H1 (cell line): ENCODE results near the gene GPC6. TPM values are rescaled to one million over a fixed set of nuclear protein-coding genes. Genes with fewer than 3 reads are reported as not detected.

Experiments used
- CTCF ChIA-PET: fragments of 300-600 bp; sonication (Branson Sonifier 250); formaldehyde crosslinking; loops from one replicate; lab custom pipeline; 2021; ENCODE audit not compliant: partially characterized antibody; lab: Charles Lee
- POLR2A ChIA-PET: fragments of 300-600 bp; sonication (Branson Sonifier 250); formaldehyde crosslinking; loops from one replicate; lab custom pipeline; 2021; ENCODE audit warnings: inconsistent platforms; ENCODE audit not compliant: partially characterized antibody; lab: Charles Lee
- DNase-seq, 2 experiments: peaks; one replicate each; pipeline versions ENCODE4 v3.0.0 to v3.0.0-alpha.2; 2010 to 2022; ENCODE audit warnings: low spot score in 2 of 2, low read depth in 1 of 2, mixed read lengths in 1 of 2
- FAIRE-seq: peaks from 2 replicates; lab custom pipeline; 2011; peaks lifted over from hg19 to GRCh38; lab: Jason Lieb, UNC
- H2AFZ ChIP-seq: 2 replicates; pipeline ENCODE4 v1.8.1; 2012; ENCODE audit warnings: low read length, inconsistent platforms
- H2AK5ac ChIP-seq: 2 replicates; pipeline ENCODE4 v1.6.1; 2013; ENCODE audit warnings: low read depth, low read length
- H2BK120ac ChIP-seq: replicated peaks from 2 replicates; pipeline ENCODE3; 2013; ENCODE audit warnings: low read depth, low read length, inconsistent platforms
- H2BK12ac ChIP-seq: 2 replicates; pipeline ENCODE4 v1.6.1; 2013; ENCODE audit warnings: low read depth, low read length
- H2BK15ac ChIP-seq: 2 replicates; pipeline ENCODE4 v1.6.1; 2013; ENCODE audit warnings: low read length
- H2BK20ac ChIP-seq: 2 replicates; pipeline ENCODE4 v1.6.1; 2013; ENCODE audit warnings: low read length
- H2BK5ac ChIP-seq: 2 replicates; pipeline ENCODE4 v1.6.1; 2013; ENCODE audit warnings: low read depth, low read length
- H3K14ac ChIP-seq: 2 replicates; pipeline ENCODE4 v1.6.1; 2013; ENCODE audit warnings: inconsistent platforms; ENCODE audit not compliant: insufficient read length
- H3K18ac ChIP-seq: 2 replicates; pipeline ENCODE4 v1.6.1; 2013; ENCODE audit warnings: low read length; ENCODE audit errors: extremely low read depth
- H3K23ac ChIP-seq: 2 replicates; pipeline ENCODE4 v1.6.1; 2013; ENCODE audit warnings: inconsistent platforms; ENCODE audit not compliant: insufficient read length
- H3K23me2 ChIP-seq: 2 replicates; pipeline ENCODE4 v1.6.1; 2013; ENCODE audit warnings: low read depth, low read length
- H3K27ac ChIP-seq: 2 replicates; pipeline ENCODE4 v1.6.1; 2011; ENCODE audit warnings: low read depth, low read length, inconsistent platforms
- H3K27me3 ChIP-seq, 4 experiments: replicated peaks in 1 of 4; 1 replicate in 1 of 4; 2 replicates in 3 of 4; pipeline versions ENCODE4 v1.6.1 to v1.8.1; 2011 to 2013; ENCODE audit warnings: low read length in 3 of 4, mild to moderate bottlenecking in 3 of 4, inconsistent platforms in 2 of 4, mixed read lengths in 2 of 4, moderate library complexity in 1 of 4; ENCODE audit not compliant: control insufficient read depth in 3 of 4, insufficient read depth in 3 of 4; ENCODE audit errors: extremely low read depth in 1 of 4
- H3K36me3 ChIP-seq, 4 experiments: 2 replicates each; pipeline versions ENCODE4 v1.6.1 to v1.8.1; 2011 to 2013; ENCODE audit warnings: mild to moderate bottlenecking in 4 of 4, low read length in 3 of 4, moderate library complexity in 2 of 4, control low read depth in 1 of 4, inconsistent platforms in 1 of 4; ENCODE audit not compliant: insufficient read depth in 4 of 4, control insufficient read depth in 2 of 4
- H3K4ac ChIP-seq: replicated peaks from 2 replicates; pipeline ENCODE3; 2013; ENCODE audit warnings: low read length, low read depth, mixed read lengths, inconsistent platforms; ENCODE audit not compliant: insufficient read length
- H3K4me1 ChIP-seq, 4 experiments: replicated peaks in 1 of 4; 1 replicate in 1 of 4; 2 replicates in 3 of 4; pipeline versions ENCODE4 v1.6.1 to v1.8.1; 2011 to 2013; ENCODE audit warnings: low read length in 3 of 4, inconsistent platforms in 2 of 4, mixed read lengths in 1 of 4; ENCODE audit not compliant: insufficient read depth in 4 of 4, control insufficient read depth in 3 of 4
- H3K4me2 ChIP-seq, 2 experiments: 2 replicates each; pipeline versions ENCODE4 v1.6.1 to v1.8.1; 2011 to 2013; ENCODE audit warnings: low read depth in 2 of 2, low read length in 2 of 2, control low read depth in 1 of 2, inconsistent platforms in 1 of 2, mild to moderate bottlenecking in 1 of 2; ENCODE audit not compliant: insufficient read depth in 1 of 2
- H3K4me3 ChIP-seq, 4 experiments: fragments of 200-600, 300-600 bp in 1 of 4; sonication (generic), shearing (Covaris generic), sonication (Bioruptor Twin) in 1 of 4; 2 replicates each; pipeline versions ENCODE4 v1.5.1 to v1.8.1; 2011 to 2016; ENCODE audit warnings: low read length in 4 of 4, low read depth in 3 of 4, control low read depth in 2 of 4, inconsistent platforms in 2 of 4, mild to moderate bottlenecking in 2 of 4, mixed read lengths in 1 of 4, moderate library complexity in 1 of 4; ENCODE audit not compliant: insufficient read depth in 2 of 4; ENCODE audit errors: extremely low read depth in 1 of 4
- H3K56ac ChIP-seq: replicated peaks from 2 replicates; pipeline ENCODE3; 2013; ENCODE audit warnings: low read depth, mild to moderate bottlenecking, mixed read lengths, low read length, inconsistent platforms; ENCODE audit not compliant: insufficient read length
- H3K79me1 ChIP-seq: 2 replicates; pipeline ENCODE4 v1.6.1; 2013; ENCODE audit warnings: low read depth, low read length, control low read depth
- H3K79me2 ChIP-seq, 2 experiments: 2 replicates each; pipeline versions ENCODE4 v1.6.1 to v1.8.1; 2012 to 2013; ENCODE audit warnings: low read length in 2 of 2, mild to moderate bottlenecking in 2 of 2, inconsistent platforms in 1 of 2; ENCODE audit not compliant: insufficient read depth in 2 of 2, control insufficient read depth in 1 of 2
- H3K9ac ChIP-seq, 4 experiments: replicated peaks in 1 of 4; 1 replicate in 1 of 4; 2 replicates in 3 of 4; pipeline versions ENCODE4 v1.6.1 to v1.8.1; 2011 to 2013; ENCODE audit warnings: low read depth in 3 of 4, low read length in 3 of 4, control low read depth in 2 of 4, mild to moderate bottlenecking in 2 of 4, moderate library complexity in 2 of 4, inconsistent platforms in 1 of 4; ENCODE audit errors: extremely low read depth in 1 of 4
- H3K9me3 ChIP-seq, 2 experiments: 2 replicates each; pipeline versions ENCODE4 v1.6.1 to v1.8.1; 2012 to 2013; ENCODE audit warnings: mild to moderate bottlenecking in 2 of 2, moderate library complexity in 2 of 2, control low read depth in 1 of 2, inconsistent platforms in 1 of 2, low read depth in 1 of 2, low read length in 1 of 2, mixed read lengths in 1 of 2; ENCODE audit not compliant: insufficient read depth in 2 of 2
- H4K20me1 ChIP-seq, 2 experiments: replicated peaks in 1 of 2; 2 replicates each; pipeline versions ENCODE3 to v1.8.1; 2011 to 2013; ENCODE audit warnings: inconsistent platforms in 2 of 2, low read length in 2 of 2, mild to moderate bottlenecking in 1 of 2; ENCODE audit not compliant: insufficient read depth in 2 of 2, control insufficient read depth in 1 of 2
- H4K5ac ChIP-seq: 2 replicates; pipeline ENCODE4 v1.6.1; 2013; ENCODE audit warnings: low read length, low read depth, mixed read lengths, inconsistent platforms; ENCODE audit not compliant: insufficient read length
- H4K8ac ChIP-seq: 2 replicates; pipeline ENCODE4 v1.8.0; 2013; ENCODE audit warnings: mild to moderate bottlenecking, moderate library complexity, low read length, inconsistent platforms; ENCODE audit not compliant: insufficient read depth; ENCODE audit errors: extremely low read depth
- H4K91ac ChIP-seq: replicated peaks from 2 replicates; pipeline ENCODE3; 2013; ENCODE audit warnings: low read length, mixed read lengths, inconsistent platforms; ENCODE audit not compliant: insufficient read length
- CBX5 ChIP-seq: fragments of 300-800, 300-1000 bp; sonication (generic); IDR thresholded peaks from 2 replicates; pipeline ENCODE4 v1.7.1; 2016; ENCODE audit warnings: antibody characterized with exemption, low read length, low read depth
- CEBPB ChIP-seq: IDR thresholded peaks from 2 replicates; pipeline ENCODE4 v1.6.1; 2012; ENCODE audit warnings: low read depth, low read length
- GTF2F1 ChIP-seq: IDR thresholded peaks from 2 replicates; pipeline ENCODE4 v1.6.1; 2012; ENCODE audit warnings: low read depth, low read length, improper control_type of control experiment, borderline replicate concordance
- JUND ChIP-seq: IDR thresholded peaks from 2 replicates; pipeline ENCODE4 v1.6.1; 2011; ENCODE audit warnings: mild to moderate bottlenecking, improper control_type of control experiment, low read length
- POLR2A ChIP-seq, 2 experiments: IDR thresholded peaks; 1 replicate in 1 of 2; 2 replicates in 1 of 2; pipeline ENCODE4 v1.6.1; 2011; ENCODE audit warnings: low read depth in 2 of 2, low read length in 2 of 2, mild to moderate bottlenecking in 2 of 2; ENCODE audit errors: control extremely low read depth in 1 of 2
- POU5F1 ChIP-seq: IDR thresholded peaks from 2 replicates; pipeline ENCODE4 v1.6.1; 2011; ENCODE audit warnings: low read depth, mild to moderate bottlenecking, low read length, moderate library complexity
- RAD21 ChIP-seq, 2 experiments: IDR thresholded peaks in 1 of 2; conservative IDR thresholded peaks in 1 of 2; 2 replicates each; pipeline ENCODE4 v1.6.1; 2011; ENCODE audit warnings: low read depth in 2 of 2, low read length in 2 of 2, improper control_type of control experiment in 1 of 2, inconsistent platforms in 1 of 2, mild to moderate bottlenecking in 1 of 2, moderate library complexity in 1 of 2
- RNF2 ChIP-seq: fragments of 200-900, 300-1000 bp; sonication (generic); IDR thresholded peaks from 2 replicates; pipeline ENCODE4 v1.7.1; 2016; ENCODE audit warnings: borderline replicate concordance, low read depth, mild to moderate bottlenecking, antibody characterized with exemption, low read length; ENCODE audit not compliant: poor library complexity, severe bottlenecking; ENCODE audit errors: missing control alignments
- SP4 ChIP-seq: IDR thresholded peaks from 2 replicates; pipeline ENCODE4 v1.6.1; 2012; ENCODE audit warnings: low read length, inconsistent platforms
- SRF ChIP-seq: IDR thresholded peaks from 2 replicates; pipeline ENCODE4 v1.6.1; 2011; ENCODE audit warnings: mild to moderate bottlenecking, low read depth, low read length, moderate library complexity
- TAF7 ChIP-seq: optimal IDR thresholded peaks from 2 replicates; pipeline ENCODE3; 2011; ENCODE audit warnings: low read depth, mild to moderate bottlenecking, inconsistent platforms, low read length, moderate library complexity, borderline replicate concordance
- TEAD4 ChIP-seq: IDR thresholded peaks from 2 replicates; pipeline ENCODE4 v1.6.1; 2012; ENCODE audit warnings: low read depth, low read length, inconsistent platforms, mixed read lengths
- WGBS, 2 experiments: shearing (Covaris generic) in 1 of 2; methylation state at CpG; one replicate each; pipeline versions ENCODE4 v1.1.6 to v1.1.7; 2013 to 2015; ENCODE audit warnings: low lambda C conversion rate in 2 of 2, mixed read lengths in 2 of 2, inconsistent platforms in 1 of 2, low coverage in 1 of 2, missing lambda C conversion rate in 1 of 2; ENCODE audit not compliant: insufficient replicate concordance in 2 of 2, insufficient coverage in 1 of 2, insufficient read length in 1 of 2; ENCODE audit errors: extremely low coverage in 1 of 2, missing lambda C conversion rate in 1 of 2; 5-methylcytosine and 5-hydroxymethylcytosine counted together
- polyA plus RNA-seq, 7 experiments: library from polyadenylated mRNA; depleted of rRNA in 3 of 7; stranded (reverse) in 5 of 7; unstranded in 2 of 7; fragments of >200 nt in 5 of 7; fragments of 200-250 nt in 2 of 7; gene quantifications; 1 replicate in 5 of 7; 2 replicates in 1 of 7; 4 replicates in 1 of 7; pipeline versions ENCODE4 v1.2.1 to v1.2.3, GENCODE V29; 2011 to 2013; ENCODE audit warnings: missing spikeins in 2 of 7, mixed read lengths in 2 of 7
- total RNA-seq: library from RNA; stranded (reverse); fragmentation: NEBNext Ultra II Directional; extraction: Animal tissue kit (Norgen Biotek cat#: 25700); gene quantifications from 2 replicates; pipeline ENCODE4 v1.2.1, GENCODE V29; 2021

GPC6 gene
- total and polyA plus RNA-seq, 2 of the 8 experiments (the other 6 are each of a cell fraction or from before 2014, with no cell fraction given), result 5.4 to 12.0 TPM

DNA sequence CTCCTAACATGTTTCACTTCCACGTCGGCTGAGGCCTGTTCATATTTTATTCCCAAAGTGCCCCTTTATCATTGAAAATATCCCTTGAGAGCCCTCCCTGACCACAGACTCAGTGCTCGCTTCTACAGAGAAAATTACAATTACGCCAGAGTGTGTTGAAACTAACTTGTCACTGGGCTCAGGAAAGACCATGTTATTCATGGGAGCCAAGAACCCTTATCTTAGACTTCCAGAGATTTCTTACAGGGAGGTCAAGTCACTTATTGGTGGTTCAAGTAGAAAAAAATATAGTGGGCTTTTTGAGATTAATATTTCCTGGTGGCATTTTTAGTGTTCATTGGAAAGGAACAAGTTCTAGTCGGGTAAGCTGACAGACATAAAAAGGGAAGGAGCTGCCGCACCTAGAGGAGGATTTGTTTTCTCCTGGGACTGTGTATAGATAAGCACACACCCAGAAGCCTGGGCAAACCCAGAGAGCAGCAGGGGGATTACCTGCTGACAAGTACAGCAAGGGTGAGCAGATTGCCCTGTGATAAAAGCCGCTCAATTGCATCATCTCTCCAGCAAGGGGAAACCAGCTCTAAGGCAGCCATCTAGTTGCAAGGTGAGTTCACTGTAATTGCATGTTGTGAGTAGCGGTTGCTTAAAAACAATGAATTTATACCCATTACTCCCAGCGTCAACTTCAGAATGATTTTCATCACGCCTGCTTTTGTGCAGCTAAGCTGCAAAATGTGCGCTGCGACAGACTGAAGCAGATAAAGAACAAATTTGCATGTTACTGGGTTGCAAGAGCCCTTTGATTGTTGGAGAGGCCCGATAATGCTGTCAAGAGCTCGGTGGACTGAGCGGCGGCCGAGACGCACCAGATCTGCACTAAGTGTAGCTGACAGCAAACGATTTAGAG, 1206.7 kb downstream of the GPC6 start:
- H3K4me3 ChIP-seq, result no peak overlapping the region
- H3K79me2 ChIP-seq, result no peaks in the 10 kb centered on the region
- CTCF ChIA-PET, result interaction anchor here (0.6 to 12.2 kb wide), 8 partner anchors 10 to 241 kb away, joined by 3 to 121 read pairs (median 3); partner anchors contain the start of gene TGDS
- H3K23me2 ChIP-seq, result no peaks in the 10 kb centered on the region
- no peaks in the 10 kb centered on the region; a peak in 1 of 7 replicates for H3K27me3 ChIP-seq
- H3K4me2 ChIP-seq, result no peak overlapping the region
- no peak overlapping the region for H2AK5ac ChIP-seq
- WGBS, 2 experiments, result 81% methylated on average over 19 of the region's 19 CpGs; no CpG with 5 or more reads in 1 of the 2 experiments
- H2BK120ac ChIP-seq, result no peak overlapping the region
- no peak overlapping the region for H2BK20ac ChIP-seq
- peak overlapping the region; percentile 10; the same call in 1 of the 2 replicates for H3K18ac ChIP-seq
- H3K9me3 ChIP-seq, result no peaks in the 10 kb centered on the region
- no peak overlapping the region for H4K5ac ChIP-seq
- no peaks in the 10 kb centered on the region for H3K79me1 ChIP-seq
- H2AFZ ChIP-seq, result peak overlapping the region; percentile 65
- H3K27ac ChIP-seq, result no peak overlapping the region
- H2BK12ac ChIP-seq, result no peak overlapping the region
- FAIRE-seq (peak; percentile 19), DNase-seq (peak; percentile 9 to 46)
- no peak overlapping the region for H4K8ac ChIP-seq
- no peak overlapping the region for H3K9ac ChIP-seq
- H2BK15ac ChIP-seq, result no peak overlapping the region
- H4K91ac ChIP-seq, result no peak overlapping the region
- no peak overlapping the region for H2BK5ac ChIP-seq
- no peak overlapping the region for H3K23ac ChIP-seq
- no peak overlapping the region for H3K14ac ChIP-seq
- H3K36me3 ChIP-seq, result no peaks in the 10 kb centered on the region
- POLR2A ChIA-PET, result interaction anchor here (1.0 to 1.6 kb wide), 3 partner anchors 13 to 134 kb away, joined by 3 to 6 read pairs (median 3); no protein-coding TSS in a partner anchor
- H3K4me1 ChIP-seq, result peaks cover 0 to 3% (median under 1%) of the 10 kb centered on the region in 4 experiments; a peak in 2 of 7 replicates
- H4K20me1 ChIP-seq, result no peaks in the 10 kb centered on the region
- H3K4ac ChIP-seq, result no peak overlapping the region
- H3K56ac ChIP-seq, result no peak overlapping the region
- no peak for TF ChIP-seq SRF
- TF ChIP-seq GTF2F1, result no peak
- TF ChIP-seq RNF2, result no peak
- peak; percentile 95 for TF ChIP-seq CEBPB
- TF ChIP-seq SP4, result no peak
- no peak for TF ChIP-seq POLR2A (IDR thresholded peaks at IDR 0.05; ENCODE audit: control extremely low read depth in 1 of 2, low read depth in 2 of 2, low read length in 2 of 2)
- TF ChIP-seq TAF7, result no peak
- peak in 1 of 2 experiments; percentile 3; a peak in 2 of 4 replicates for TF ChIP-seq RAD21 (IDR thresholded peaks at IDR 0.05 in 1 of 2, conservative IDR thresholded peaks at IDR 0.05 in 1 of 2; ENCODE audit: low read depth in 2 of 2, low read length in 2 of 2)
- TF ChIP-seq CBX5, result no peak
- no peak for TF ChIP-seq POU5F1
- no peak for TF ChIP-seq TEAD4
- TF ChIP-seq JUND, result peak; percentile 76
